CD4-positive, alpha-beta memory T cell (primary cell): Measurements from ENCODE around the gene XXYLT1. TPM values are rescaled to one million over a fixed set of nuclear protein-coding genes. Genes with fewer than 3 reads are reported as not detected.

Experiments
- CTCF ChIA-PET: fragments of 350-600 bp; sonication (Branson Sonifier 250); formaldehyde crosslinking; loops from one replicate; lab custom pipeline; 2021; ENCODE audit warnings: inconsistent platforms; ENCODE audit not compliant: partially characterized antibody; lab: Charles Lee
- POLR2A ChIA-PET: fragments of 350-600 bp; sonication (Branson Sonifier 250); formaldehyde crosslinking; loops from one replicate; lab custom pipeline; 2021; ENCODE audit not compliant: partially characterized antibody; lab: Charles Lee
- DNase-seq, 5 donors: peaks; one replicate each; pipeline versions ENCODE4 v3.0.0 to v3.0.0-alpha.2; 2020 to 2022; ENCODE audit warnings: mixed read lengths in 1 of 5
- H3K27ac ChIP-seq: one replicate; pipeline ENCODE4 v1.7.0; 2013; ENCODE audit warnings: low read depth, low read length
- H3K27me3 ChIP-seq: 2 replicates; pipeline ENCODE4 v1.7.0; 2013; ENCODE audit warnings: mild to moderate bottlenecking, low read length, moderate library complexity; ENCODE audit not compliant: insufficient read depth
- H3K36me3 ChIP-seq: 2 replicates; pipeline ENCODE4 v1.7.0; 2013; ENCODE audit warnings: mild to moderate bottlenecking, low read length, moderate library complexity; ENCODE audit not compliant: insufficient read depth
- H3K4me1 ChIP-seq: 2 replicates; pipeline ENCODE4 v1.7.0; 2013; ENCODE audit warnings: mild to moderate bottlenecking, low read length, moderate library complexity; ENCODE audit not compliant: insufficient read depth
- H3K4me3 ChIP-seq, 2 donors: one replicate each; pipeline ENCODE4 v1.7.0; 2013; ENCODE audit warnings: low read length in 2 of 2, mild to moderate bottlenecking in 1 of 2
- H3K9me3 ChIP-seq, 2 donors: one replicate each; pipeline ENCODE4 v1.7.0; 2013; ENCODE audit warnings: low read length in 2 of 2, control low read depth in 1 of 2; ENCODE audit not compliant: control insufficient read depth in 1 of 2
- H3K27ac Mint-ChIP-seq, 7 donors: one replicate each; pipeline ENCODE4 v1.8.0; 2020 to 2021; ENCODE audit warnings: mixed read lengths in 7 of 7, mild to moderate bottlenecking in 6 of 7, inconsistent platforms in 3 of 7, moderate library complexity in 3 of 7
- H3K27me3 Mint-ChIP-seq, 2 donors: one replicate each; pipeline ENCODE4 v1.8.0; 2020 to 2021; ENCODE audit warnings: mixed read lengths in 2 of 2
- H3K36me3 Mint-ChIP-seq, 2 donors: one replicate each; pipeline ENCODE4 v1.8.0; 2020 to 2021; ENCODE audit warnings: mixed read lengths in 2 of 2, inconsistent platforms in 1 of 2, mild to moderate bottlenecking in 1 of 2
- H3K4me1 Mint-ChIP-seq, 4 donors: one replicate each; pipeline ENCODE4 v1.8.0; 2020 to 2021; ENCODE audit warnings: mixed read lengths in 4 of 4, mild to moderate bottlenecking in 1 of 4
- H3K4me3 Mint-ChIP-seq, 8 donors: one replicate each; pipeline ENCODE4 v1.8.0; 2020 to 2021; ENCODE audit warnings: mixed read lengths in 8 of 8, mild to moderate bottlenecking in 7 of 8, moderate library complexity in 6 of 8, inconsistent platforms in 3 of 8
- H3K9me3 Mint-ChIP-seq, 8 donors: one replicate each; pipeline ENCODE4 v1.8.0; 2020 to 2021; ENCODE audit warnings: mixed read lengths in 8 of 8, mild to moderate bottlenecking in 5 of 8, inconsistent platforms in 3 of 8, moderate library complexity in 1 of 8
- intact Hi-C: fragments of 100-400 bp; cut with micrococcal nuclease; formaldehyde crosslinking; loops from one replicate; pipeline ENCODE4 v1.15.1; 2023
- polyA plus RNA-seq, 2 donors: library from polyadenylated mRNA; unstranded; fragments of 300-500 nt; fragmentation: Illumina TruSeq; gene quantifications; one replicate each; pipeline ENCODE4 v1.2.3, GENCODE V29; 2021
- total RNA-seq, 2 experiments: library from RNA; stranded (reverse); gene quantifications; one replicate each; pipeline ENCODE4 v1.2.3, GENCODE V29; 2021

XXYLT1 gene
- total and polyA plus RNA-seq, 4 experiments from 2014 or later, result 3.9 to 6.3 (median 4.3) TPM

- H3K27me3 Mint-ChIP-seq, result no peaks in the 10 kb centered on the region
- peak overlapping the region; percentile 71 to 85 (median 80) for H3K27ac Mint-ChIP-seq
- no peaks in the 10 kb centered on the region for H3K36me3 ChIP-seq
- POLR2A ChIA-PET, result interaction anchor here (0.6 to 4.1 kb wide), 8 partner anchors 10 to 589 kb away, joined by 3 to 31 read pairs (median 5); partner anchors contain the start of genes ACAP2, FAM43A, LSG1 and XXYLT1
- peak overlapping the region; percentile 70 to 89 (median 84) for H3K4me3 Mint-ChIP-seq
- intact Hi-C loops, result loop anchor here (1.0 kb wide), 6 partner anchors 11 to 788 kb away; partner anchors contain the start of genes LSG1 and XXYLT1
- H3K9me3 ChIP-seq, result no peaks in the 10 kb centered on the region
- H3K36me3 Mint-ChIP-seq, result peaks cover 0 to 1% of the 10 kb centered on the region in 2 donors
- DNase-seq, result peak in 2 of 5 donors; percentile 21 to 59
- H3K27me3 ChIP-seq, result no peaks in the 10 kb centered on the region
- peak overlapping the region; percentile 59 to 90 for H3K4me3 ChIP-seq
- CTCF ChIA-PET, result interaction anchor here (0.7 to 3.3 kb wide), 14 partner anchors 10 to 634 kb away, joined by 3 to 43 read pairs (median 4); partner anchors contain the start of genes LSG1 and XXYLT1
- peaks cover 8 to 24% (median 14%) of the 10 kb centered on the region in 4 donors for H3K4me1 Mint-ChIP-seq
- H3K4me1 ChIP-seq, result peaks cover 27% of the 10 kb centered on the region
- H3K9me3 Mint-ChIP-seq, result no peaks in the 10 kb centered on the region
- peak overlapping the region; percentile 59 for H3K27ac ChIP-seq
Measured at GRCh38 chr3:195260280-195260905, 10.6 kb downstream of the XXYLT1 start.

DNA sequence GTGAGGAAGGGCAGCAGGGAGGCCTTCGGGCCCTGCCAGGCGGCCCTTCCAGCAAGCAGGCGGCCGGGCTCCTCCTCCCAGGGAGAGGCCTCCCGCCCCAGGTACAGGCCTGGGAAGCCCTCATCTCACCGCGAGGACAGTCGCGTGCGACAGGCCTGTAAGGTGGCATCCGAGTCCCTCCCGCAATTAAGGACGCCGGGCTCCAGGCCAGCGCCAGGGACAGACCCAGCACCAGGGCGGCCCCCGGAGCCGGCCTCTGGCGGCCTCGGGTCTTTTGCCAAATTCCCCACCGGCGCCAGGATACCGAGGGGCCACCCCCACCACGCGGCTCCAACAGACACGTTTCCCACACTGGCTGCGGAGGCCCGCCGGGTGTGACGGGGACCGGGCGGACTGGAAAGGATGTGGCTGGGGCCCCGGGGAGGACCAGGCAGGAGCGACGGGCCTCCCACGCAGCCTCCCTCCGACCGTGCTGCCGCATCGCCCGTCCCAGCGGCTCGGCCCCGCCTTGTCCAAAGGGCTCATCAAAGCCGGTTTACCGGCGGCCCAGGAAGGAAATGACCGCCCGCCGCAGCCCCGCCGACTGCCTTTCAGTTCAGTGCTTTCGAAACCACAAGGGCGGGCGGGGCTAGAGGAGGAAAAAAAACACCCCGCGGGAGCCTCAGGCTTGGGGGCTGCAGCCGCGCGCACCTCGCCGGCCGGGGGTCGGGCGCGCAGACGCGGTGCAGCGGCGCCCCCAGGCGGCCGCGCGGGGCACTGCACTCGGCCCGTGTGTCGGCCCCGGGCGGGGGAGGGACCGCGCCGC, 11.3 kb downstream of the XXYLT1 start:
- Histone ChIP-seq H3K4me3 (peak overlapping the region in 1 of 2 donors; percentile 90), H3K27ac (peak overlapping the region; percentile 76), H3K36me3 (no peaks in the 10 kb centered on the region), H3K9me3 (no peaks in the 10 kb centered on the region), H3K27me3 (no peaks in the 10 kb centered on the region), H3K4me1 (peaks cover 27% of the 10 kb centered on the region)
- DNase-seq, result peak; percentile 87 to 94 (median 89)
- Mint-ChIP-seq H3K9me3 (no peaks in the 10 kb centered on the region), H3K36me3 (no peaks in the 10 kb centered on the region), H3K4me1 (peaks cover 8 to 24% (median 14%) of the 10 kb centered on the region in 4 donors), H3K4me3 (peak overlapping the region; percentile 62 to 79 (median 72)), H3K27ac (peak overlapping the region; percentile 75 to 93 (median 84)), H3K27me3 (no peaks in the 10 kb centered on the region)
- ChIA-PET CTCF (interaction anchor here (0.7 to 4.9 kb wide), 9 partner anchors 17 to 589 kb away, joined by 3 to 48 read pairs (median 9); partner anchors contain the start of gene LSG1), POLR2A (interaction anchor here (1.0 to 4.1 kb wide), 10 partner anchors 10 to 588 kb away, joined by 4 to 31 read pairs (median 7); partner anchors contain the start of genes FAM43A, LSG1, PPP1R2 and XXYLT1)
- intact Hi-C loops, result loop anchor here (1.0 to 5.0 kb wide), 8 partner anchors 12 to 927 kb away; partner anchors contain the start of genes LSG1 and XXYLT1

- Histone ChIP-seq H3K27me3 (no peaks in the 10 kb centered on the region), H3K27ac (peak overlapping the region; percentile 76), H3K36me3 (no peaks in the 10 kb centered on the region), H3K4me1 (peaks cover 27% of the 10 kb centered on the region), H3K4me3 (peak overlapping the region in 1 of 2 donors; percentile 58), H3K9me3 (no peaks in the 10 kb centered on the region)
- H3K27me3 Mint-ChIP-seq, result no peaks in the 10 kb centered on the region
- peak overlapping the region in 7 of 8 donors; percentile 9 to 79 (median 63) for H3K4me3 Mint-ChIP-seq
- intact Hi-C loops, result loop anchor here (1.0 to 5.0 kb wide), 2 partner anchors 257 to 927 kb away; no protein-coding TSS in a partner anchor
- no peak for DNase-seq
- no peaks in the 10 kb centered on the region for H3K9me3 Mint-ChIP-seq
- ChIA-PET POLR2A (interaction anchor here (1.0 to 2.0 kb wide), 7 partner anchors 11 to 588 kb away, joined by 4 to 21 read pairs (median 6); partner anchors contain the start of genes FAM43A, LSG1 and PPP1R2), CTCF (interaction anchor here (1.5 to 4.9 kb wide), 5 partner anchors 11 to 587 kb away, joined by 5 to 48 read pairs (median 18); partner anchors contain the start of genes LSG1 and XXYLT1)
- no peaks in the 10 kb centered on the region for H3K36me3 Mint-ChIP-seq
- peaks cover 9 to 24% (median 17%) of the 10 kb centered on the region in 4 donors for H3K4me1 Mint-ChIP-seq
- H3K27ac Mint-ChIP-seq, result peak overlapping the region; percentile 82 to 93 (median 89)
Measured at GRCh38 chr3:195259154-195259474, 11.8 kb downstream of the XXYLT1 start.

DNA sequence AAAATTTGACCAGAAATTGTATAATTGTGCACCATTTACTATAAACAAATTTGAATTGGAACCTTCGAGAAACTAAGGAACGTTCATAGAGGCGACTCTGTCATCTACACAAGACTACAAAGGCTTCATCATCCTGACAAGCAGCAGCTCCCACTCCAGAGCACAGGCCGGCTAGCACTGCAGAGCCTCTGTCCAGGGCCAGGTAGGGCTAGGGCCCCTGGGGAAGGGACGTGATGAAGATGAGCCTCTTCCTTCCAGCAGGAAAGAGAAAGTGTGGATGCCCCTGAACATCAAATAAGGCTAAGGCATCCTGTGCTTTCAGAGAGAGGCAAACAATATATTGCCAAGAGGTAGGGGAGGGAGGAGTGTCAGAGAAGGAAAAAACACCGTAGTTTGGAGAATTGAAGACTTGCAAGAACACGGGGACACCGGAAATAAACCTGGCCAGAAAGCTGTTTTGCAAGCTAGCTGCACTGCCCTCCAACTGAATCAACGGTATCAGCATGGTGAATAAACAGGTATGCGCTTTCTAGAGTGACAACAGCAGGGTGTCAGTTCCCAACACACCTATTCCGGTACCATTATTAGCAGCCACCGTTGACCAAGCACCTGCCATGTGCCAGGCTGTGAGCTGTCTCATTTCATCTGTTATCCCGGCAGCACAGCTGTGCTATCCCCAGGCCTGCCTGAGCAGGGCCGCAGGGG, 12.4 kb downstream of the XXYLT1 start:
- Histone ChIP-seq H3K27me3 (no peaks in the 10 kb centered on the region), H3K36me3 (no peaks in the 10 kb centered on the region), H3K4me3 (no peak overlapping the region), H3K27ac (peak overlapping the region; percentile 76), H3K4me1 (peaks cover 27% of the 10 kb centered on the region), H3K9me3 (no peaks in the 10 kb centered on the region)
- intact Hi-C loops, result loop anchor here (1.0 to 5.0 kb wide), 2 partner anchors 256 to 926 kb away; no protein-coding TSS in a partner anchor
- peak overlapping the region; percentile 82 to 93 (median 89) for H3K27ac Mint-ChIP-seq
- DNase-seq, result peak in 4 of 5 donors; percentile 8 to 25 (median 16)
- no peaks in the 10 kb centered on the region for H3K36me3 Mint-ChIP-seq
- peaks cover 9 to 24% (median 17%) of the 10 kb centered on the region in 4 donors for H3K4me1 Mint-ChIP-seq
- H3K9me3 Mint-ChIP-seq, result no peaks in the 10 kb centered on the region
- CTCF ChIA-PET, result interaction anchor here (1.5 to 4.9 kb wide), 5 partner anchors 12 to 587 kb away, joined by 5 to 48 read pairs (median 18); partner anchors contain the start of genes LSG1 and XXYLT1
- H3K4me3 Mint-ChIP-seq, result peak overlapping the region in 7 of 8 donors; percentile 46 to 79 (median 63)
- no peaks in the 10 kb centered on the region for H3K27me3 Mint-ChIP-seq
- POLR2A ChIA-PET, result interaction anchor here (1.0 to 2.0 kb wide), 8 partner anchors 11 to 587 kb away, joined by 4 to 21 read pairs (median 5); partner anchors contain the start of genes FAM43A, LSG1 and PPP1R2

GRCh38 chr3:195257454-195258448, 13.2 kb downstream of the XXYLT1 start:
- ChIA-PET POLR2A (interaction anchor here (0.7 to 3.1 kb wide), 7 partner anchors 12 to 575 kb away, joined by 4 to 21 read pairs (median 6); partner anchors contain the start of genes FAM43A and PPP1R2), CTCF (interaction anchor here (1.1 to 4.9 kb wide), 10 partner anchors 12 to 590 kb away, joined by 3 to 48 read pairs (median 5); partner anchors contain the start of genes LSG1 and XXYLT1)
- Mint-ChIP-seq H3K4me3 (peak overlapping the region in 5 of 8 donors; percentile 43 to 76 (median 58)), H3K27me3 (no peaks in the 10 kb centered on the region), H3K36me3 (no peaks in the 10 kb centered on the region), H3K27ac (peak overlapping the region; percentile 82 to 93 (median 89)), H3K4me1 (peaks cover 9 to 28% (median 17%) of the 10 kb centered on the region in 4 donors), H3K9me3 (no peaks in the 10 kb centered on the region)
- Histone ChIP-seq H3K27ac (no peak overlapping the region), H3K4me3 (no peak overlapping the region), H3K9me3 (no peaks in the 10 kb centered on the region), H3K4me1 (peaks cover 30% of the 10 kb centered on the region), H3K36me3 (no peaks in the 10 kb centered on the region), H3K27me3 (no peaks in the 10 kb centered on the region)
- no peak for DNase-seq
- intact Hi-C loops, result loop anchor here (5.0 kb wide), 1 partner anchor 925 kb away; no protein-coding TSS in a partner anchor
